H1 (cell line): Measurements from ENCODE around the gene CSAD. TPM values are rescaled to one million over a fixed set of nuclear protein-coding genes. Genes with fewer than 3 reads are reported as not detected.

Experiments used
- CTCF ChIA-PET: fragments of 300-600 bp; sonication (Branson Sonifier 250); formaldehyde crosslinking; loops from one replicate; lab custom pipeline; 2021; ENCODE audit not compliant: partially characterized antibody; lab: Charles Lee
- POLR2A ChIA-PET: fragments of 300-600 bp; sonication (Branson Sonifier 250); formaldehyde crosslinking; loops from one replicate; lab custom pipeline; 2021; ENCODE audit warnings: inconsistent platforms; ENCODE audit not compliant: partially characterized antibody; lab: Charles Lee
- DNase-seq, 2 experiments: peaks; one replicate each; pipeline versions ENCODE4 v3.0.0 to v3.0.0-alpha.2; 2010 to 2022; ENCODE audit warnings: low spot score in 2 of 2, low read depth in 1 of 2, mixed read lengths in 1 of 2
- FAIRE-seq: peaks from 2 replicates; lab custom pipeline; 2011; peaks lifted over from hg19 to GRCh38; lab: Jason Lieb, UNC
- H2AFZ ChIP-seq: 2 replicates; pipeline ENCODE4 v1.8.1; 2012; ENCODE audit warnings: low read length, inconsistent platforms
- H2AK5ac ChIP-seq: 2 replicates; pipeline ENCODE4 v1.6.1; 2013; ENCODE audit warnings: low read depth, low read length
- H2BK120ac ChIP-seq: replicated peaks from 2 replicates; pipeline ENCODE3; 2013; ENCODE audit warnings: low read depth, low read length, inconsistent platforms
- H2BK12ac ChIP-seq: 2 replicates; pipeline ENCODE4 v1.6.1; 2013; ENCODE audit warnings: low read depth, low read length
- H2BK15ac ChIP-seq: 2 replicates; pipeline ENCODE4 v1.6.1; 2013; ENCODE audit warnings: low read length
- H2BK20ac ChIP-seq: 2 replicates; pipeline ENCODE4 v1.6.1; 2013; ENCODE audit warnings: low read length
- H2BK5ac ChIP-seq: 2 replicates; pipeline ENCODE4 v1.6.1; 2013; ENCODE audit warnings: low read depth, low read length
- H3K14ac ChIP-seq: 2 replicates; pipeline ENCODE4 v1.6.1; 2013; ENCODE audit warnings: inconsistent platforms; ENCODE audit not compliant: insufficient read length
- H3K18ac ChIP-seq: 2 replicates; pipeline ENCODE4 v1.6.1; 2013; ENCODE audit warnings: low read length; ENCODE audit errors: extremely low read depth
- H3K23ac ChIP-seq: 2 replicates; pipeline ENCODE4 v1.6.1; 2013; ENCODE audit warnings: inconsistent platforms; ENCODE audit not compliant: insufficient read length
- H3K23me2 ChIP-seq: 2 replicates; pipeline ENCODE4 v1.6.1; 2013; ENCODE audit warnings: low read depth, low read length
- H3K27ac ChIP-seq: 2 replicates; pipeline ENCODE4 v1.6.1; 2011; ENCODE audit warnings: low read depth, low read length, inconsistent platforms
- H3K27me3 ChIP-seq, 4 experiments: replicated peaks in 1 of 4; 1 replicate in 1 of 4; 2 replicates in 3 of 4; pipeline versions ENCODE4 v1.6.1 to v1.8.1; 2011 to 2013; ENCODE audit warnings: low read length in 3 of 4, mild to moderate bottlenecking in 3 of 4, inconsistent platforms in 2 of 4, mixed read lengths in 2 of 4, moderate library complexity in 1 of 4; ENCODE audit not compliant: control insufficient read depth in 3 of 4, insufficient read depth in 3 of 4; ENCODE audit errors: extremely low read depth in 1 of 4
- H3K36me3 ChIP-seq, 4 experiments: 2 replicates each; pipeline versions ENCODE4 v1.6.1 to v1.8.1; 2011 to 2013; ENCODE audit warnings: mild to moderate bottlenecking in 4 of 4, low read length in 3 of 4, moderate library complexity in 2 of 4, control low read depth in 1 of 4, inconsistent platforms in 1 of 4; ENCODE audit not compliant: insufficient read depth in 4 of 4, control insufficient read depth in 2 of 4
- H3K4ac ChIP-seq: replicated peaks from 2 replicates; pipeline ENCODE3; 2013; ENCODE audit warnings: low read length, low read depth, mixed read lengths, inconsistent platforms; ENCODE audit not compliant: insufficient read length
- H3K4me1 ChIP-seq, 4 experiments: replicated peaks in 1 of 4; 1 replicate in 1 of 4; 2 replicates in 3 of 4; pipeline versions ENCODE4 v1.6.1 to v1.8.1; 2011 to 2013; ENCODE audit warnings: low read length in 3 of 4, inconsistent platforms in 2 of 4, mixed read lengths in 1 of 4; ENCODE audit not compliant: insufficient read depth in 4 of 4, control insufficient read depth in 3 of 4
- H3K4me2 ChIP-seq, 2 experiments: 2 replicates each; pipeline versions ENCODE4 v1.6.1 to v1.8.1; 2011 to 2013; ENCODE audit warnings: low read depth in 2 of 2, low read length in 2 of 2, control low read depth in 1 of 2, inconsistent platforms in 1 of 2, mild to moderate bottlenecking in 1 of 2; ENCODE audit not compliant: insufficient read depth in 1 of 2
- H3K4me3 ChIP-seq, 4 experiments: fragments of 200-600, 300-600 bp in 1 of 4; sonication (generic), shearing (Covaris generic), sonication (Bioruptor Twin) in 1 of 4; 2 replicates each; pipeline versions ENCODE4 v1.5.1 to v1.8.1; 2011 to 2016; ENCODE audit warnings: low read length in 4 of 4, low read depth in 3 of 4, control low read depth in 2 of 4, inconsistent platforms in 2 of 4, mild to moderate bottlenecking in 2 of 4, mixed read lengths in 1 of 4, moderate library complexity in 1 of 4; ENCODE audit not compliant: insufficient read depth in 2 of 4; ENCODE audit errors: extremely low read depth in 1 of 4
- H3K56ac ChIP-seq: replicated peaks from 2 replicates; pipeline ENCODE3; 2013; ENCODE audit warnings: low read depth, mild to moderate bottlenecking, mixed read lengths, low read length, inconsistent platforms; ENCODE audit not compliant: insufficient read length
- H3K79me1 ChIP-seq: 2 replicates; pipeline ENCODE4 v1.6.1; 2013; ENCODE audit warnings: low read depth, low read length, control low read depth
- H3K79me2 ChIP-seq, 2 experiments: 2 replicates each; pipeline versions ENCODE4 v1.6.1 to v1.8.1; 2012 to 2013; ENCODE audit warnings: low read length in 2 of 2, mild to moderate bottlenecking in 2 of 2, inconsistent platforms in 1 of 2; ENCODE audit not compliant: insufficient read depth in 2 of 2, control insufficient read depth in 1 of 2
- H3K9ac ChIP-seq, 4 experiments: replicated peaks in 1 of 4; 1 replicate in 1 of 4; 2 replicates in 3 of 4; pipeline versions ENCODE4 v1.6.1 to v1.8.1; 2011 to 2013; ENCODE audit warnings: low read depth in 3 of 4, low read length in 3 of 4, control low read depth in 2 of 4, mild to moderate bottlenecking in 2 of 4, moderate library complexity in 2 of 4, inconsistent platforms in 1 of 4; ENCODE audit errors: extremely low read depth in 1 of 4
- H3K9me3 ChIP-seq, 2 experiments: 2 replicates each; pipeline versions ENCODE4 v1.6.1 to v1.8.1; 2012 to 2013; ENCODE audit warnings: mild to moderate bottlenecking in 2 of 2, moderate library complexity in 2 of 2, control low read depth in 1 of 2, inconsistent platforms in 1 of 2, low read depth in 1 of 2, low read length in 1 of 2, mixed read lengths in 1 of 2; ENCODE audit not compliant: insufficient read depth in 2 of 2
- H4K20me1 ChIP-seq, 2 experiments: replicated peaks in 1 of 2; 2 replicates each; pipeline versions ENCODE3 to v1.8.1; 2011 to 2013; ENCODE audit warnings: inconsistent platforms in 2 of 2, low read length in 2 of 2, mild to moderate bottlenecking in 1 of 2; ENCODE audit not compliant: insufficient read depth in 2 of 2, control insufficient read depth in 1 of 2
- H4K5ac ChIP-seq: 2 replicates; pipeline ENCODE4 v1.6.1; 2013; ENCODE audit warnings: low read length, low read depth, mixed read lengths, inconsistent platforms; ENCODE audit not compliant: insufficient read length
- H4K8ac ChIP-seq: 2 replicates; pipeline ENCODE4 v1.8.0; 2013; ENCODE audit warnings: mild to moderate bottlenecking, moderate library complexity, low read length, inconsistent platforms; ENCODE audit not compliant: insufficient read depth; ENCODE audit errors: extremely low read depth
- H4K91ac ChIP-seq: replicated peaks from 2 replicates; pipeline ENCODE3; 2013; ENCODE audit warnings: low read length, mixed read lengths, inconsistent platforms; ENCODE audit not compliant: insufficient read length
- SIN3A ChIP-seq, 2 experiments: IDR thresholded peaks in 1 of 2; conservative IDR thresholded peaks in 1 of 2; 2 replicates each; pipeline ENCODE4 v1.6.1; 2011 to 2012; ENCODE audit warnings: low read length in 2 of 2, improper control_type of control experiment in 1 of 2, low read depth in 1 of 2, mild to moderate bottlenecking in 1 of 2
- SUZ12 ChIP-seq: fragments of 200-600 bp; sonication (generic); IDR thresholded peaks from 2 replicates; pipeline ENCODE4 v1.6.1; 2012; ENCODE audit warnings: mild to moderate bottlenecking, inconsistent platforms, low read length, moderate library complexity, mixed read lengths
- TAF1 ChIP-seq: IDR thresholded peaks from 2 replicates; pipeline ENCODE4 v1.6.1; 2011; ENCODE audit warnings: mild to moderate bottlenecking, low read depth, low read length
- WGBS, 2 experiments: shearing (Covaris generic) in 1 of 2; methylation state at CpG; one replicate each; pipeline versions ENCODE4 v1.1.6 to v1.1.7; 2013 to 2015; ENCODE audit warnings: low lambda C conversion rate in 2 of 2, mixed read lengths in 2 of 2, inconsistent platforms in 1 of 2, low coverage in 1 of 2, missing lambda C conversion rate in 1 of 2; ENCODE audit not compliant: insufficient replicate concordance in 2 of 2, insufficient coverage in 1 of 2, insufficient read length in 1 of 2; ENCODE audit errors: extremely low coverage in 1 of 2, missing lambda C conversion rate in 1 of 2; 5-methylcytosine and 5-hydroxymethylcytosine counted together
- polyA plus RNA-seq, 7 experiments: library from polyadenylated mRNA; depleted of rRNA in 3 of 7; stranded (reverse) in 5 of 7; unstranded in 2 of 7; fragments of >200 nt in 5 of 7; fragments of 200-250 nt in 2 of 7; gene quantifications; 1 replicate in 5 of 7; 2 replicates in 1 of 7; 4 replicates in 1 of 7; pipeline versions ENCODE4 v1.2.1 to v1.2.3, GENCODE V29; 2011 to 2013; ENCODE audit warnings: missing spikeins in 2 of 7, mixed read lengths in 2 of 7
- total RNA-seq: library from RNA; stranded (reverse); fragmentation: NEBNext Ultra II Directional; extraction: Animal tissue kit (Norgen Biotek cat#: 25700); gene quantifications from 2 replicates; pipeline ENCODE4 v1.2.1, GENCODE V29; 2021
- TF ChIP-seq, protein P1 (sequence below): IDR thresholded peaks from 2 replicates; pipeline ENCODE4 v1.6.1; 2012; ENCODE audit warnings: inconsistent platforms

The CSAD gene
- total and polyA plus RNA-seq, 2 of the 8 experiments (the other 6 are each of a cell fraction or from before 2014, with no cell fraction given) = 8.8 to 11.3 TPM

GRCh38 chr12:53219292-53219955 is 38.7 kb upstream of the CSAD start:
- Histone ChIP-seq H2AFZ (no peak overlapping the region), H3K36me3 (peaks cover 0 to 10% (median 3%) of the 10 kb centered on the region in 4 experiments; a peak in 6 of 8 replicates), H3K23ac (peak overlapping the region; percentile 21), H2BK120ac (peak overlapping the region; percentile 56), H4K5ac (peak overlapping the region; percentile 17), H3K79me2 (peaks cover 16 to 36% of the 10 kb centered on the region in 2 experiments), H3K9ac (peak overlapping the region in 3 of 4 experiments; percentile 42 to 75 (median 45); a peak in 6 of 7 replicates), H3K79me1 (peaks cover 17% of the 10 kb centered on the region), H2BK12ac (peak overlapping the region; percentile 75; the same call in 1 of the 2 replicates), H2BK5ac (peak overlapping the region; percentile 80; the same call in 1 of the 2 replicates), H3K4me1 (peaks cover 40 to 66% (median 54%) of the 10 kb centered on the region in 4 experiments), H4K8ac (no peak overlapping the region), H4K20me1 (peaks cover 0 to 3% of the 10 kb centered on the region in 2 experiments), H3K9me3 (no peaks in the 10 kb centered on the region), H3K14ac (peak overlapping the region; percentile 31), H3K4me2 (peak overlapping the region; percentile 99 to 100), H3K4ac (peak overlapping the region; percentile 63), H4K91ac (peak overlapping the region; percentile 30), H3K27me3 (peaks cover 0 to 3% (median 0%) of the 10 kb centered on the region in 4 experiments; a peak in 1 of 7 replicates), H2BK20ac (peak overlapping the region; percentile 52; the same call in 1 of the 2 replicates), H3K4me3 (peak overlapping the region; percentile 84 to 97 (median 88)), H3K18ac (peak overlapping the region; percentile 93), H3K56ac (peak overlapping the region; percentile 55), H3K27ac (no peak overlapping the region), H3K23me2 (peaks cover 26% of the 10 kb centered on the region), H2BK15ac (peak overlapping the region; percentile 97; the same call in 1 of the 2 replicates), H2AK5ac (peak overlapping the region; percentile 95; the same call in 1 of the 2 replicates)
- TF ChIP-seq SIN3A (conservative IDR thresholded peaks at IDR 0.05 in 1 of 2, IDR thresholded peaks at IDR 0.05 in 1 of 2; ENCODE audit: low read depth in 1 of 2, low read length in 2 of 2) (peak in 1 of 2 experiments; percentile 69; a peak in 2 of 4 replicates), TAF1 (0 out of 2 replicates have a peak, but pooled peaks have one; percentile 5), SUZ12 (no peak; the same call in 1 of the 2 replicates)
- TF ChIP-seq, protein P1, sequence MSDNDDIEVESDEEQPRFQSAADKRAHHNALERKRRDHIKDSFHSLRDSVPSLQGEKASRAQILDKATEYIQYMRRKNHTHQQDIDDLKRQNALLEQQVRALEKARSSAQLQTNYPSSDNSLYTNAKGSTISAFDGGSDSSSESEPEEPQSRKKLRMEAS = peak; percentile 16; the same call in 1 of the 2 replicates
- FAIRE-seq (no peak), DNase-seq (no peak)
- WGBS, 2 experiments = 3% methylated on average over 26 of the region's 27 CpGs; no CpG with 5 or more reads in 1 of the 2 experiments
- CTCF ChIA-PET = interaction anchor here (0.6 to 22.3 kb wide), 10 partner anchors 9 to 184 kb away, joined by 3 to 654 read pairs (median 6); partner anchors contain the start of genes ESPL1 and RARG
- POLR2A ChIA-PET = interaction anchor here (0.6 to 13.6 kb wide), 12 partner anchors 8 to 165 kb away, joined by 3 to 151 read pairs (median 6); partner anchors contain the start of genes CSAD, ESPL1, PFDN5 and RARG
